Measurements from ENCODE around the gene RALGAPB.

DNA sequence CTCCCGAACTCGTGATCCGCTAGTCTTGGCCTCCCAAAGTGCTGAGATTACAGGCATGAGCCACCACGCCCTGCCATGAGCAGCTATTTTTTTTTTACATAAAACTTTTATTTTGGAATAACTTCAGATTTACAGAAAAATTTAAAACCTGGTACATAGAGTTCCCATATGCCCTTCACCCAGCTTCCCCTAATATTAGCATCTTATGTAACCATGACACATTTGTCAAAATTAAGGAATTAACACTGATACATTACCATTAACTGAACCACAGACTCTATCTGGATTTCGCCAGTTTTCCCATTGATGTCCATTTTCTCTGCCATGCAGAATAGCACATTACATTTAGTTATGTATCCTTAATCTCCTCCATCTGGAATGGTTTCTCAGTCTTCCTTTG is 14.3 kb upstream of the RALGAPB start:
- no peak for TF ChIP-seq CTCF (IDR thresholded peaks at IDR 0.05)
- no peak for TF ChIP-seq POLR2A (IDR thresholded peaks at IDR 0.05)

Data from heart left ventricle (tissue), 13 donors.